Cardiac muscle cell (in vitro differentiated cells and primary cell): ENCODE measurements around the gene ARHGEF16. TPM values are rescaled to one million over a fixed set of nuclear protein-coding genes. Genes with fewer than 3 reads are reported as not detected.

Experiments
- DNase-seq, 2 donors: peaks; one replicate each; pipeline versions ENCODE4 v3.0.0 to v3.0.0-alpha.2; 2010 to 2017; ENCODE audit warnings: low read depth in 1 of 2, low spot score in 1 of 2
- H3K27ac ChIP-seq: fragments of 200-600 bp; sonication (generic); 2 replicates; pipeline ENCODE4 v1.5.1; 2016
- H3K27me3 ChIP-seq: fragments of 200-600 bp; sonication (generic); 2 replicates; pipeline ENCODE4 v1.6.0; 2016; ENCODE audit warnings: control low read depth
- H3K36me3 ChIP-seq: fragments of 200-600 bp; sonication (generic); 2 replicates; pipeline ENCODE4 v1.5.1; 2016; ENCODE audit warnings: control low read depth
- H3K4me1 ChIP-seq: fragments of 200-600 bp; sonication (generic); 2 replicates; pipeline ENCODE4 v1.8.1; 2017; ENCODE audit warnings: low read depth, mild to moderate bottlenecking, mixed run types
- H3K4me3 ChIP-seq: fragments of 200-600 bp; sonication (generic); 2 replicates; pipeline ENCODE4 v1.5.1; 2016; ENCODE audit warnings: mild to moderate bottlenecking
- H3K9me3 ChIP-seq: fragments of 200-600 bp; sonication (generic); 2 replicates; pipeline ENCODE4 v1.5.1; 2017; ENCODE audit warnings: low read depth, mild to moderate bottlenecking, control low read depth
- polyA plus RNA-seq: library from polyadenylated mRNA; unstranded; fragments of >200 nt; fragmentation: Nextera tagmentation; extraction: Ambion mirVana; gene quantifications from 2 replicates; pipeline ENCODE4 v1.2.1, GENCODE V29; 2016
- total RNA-seq: library from RNA; depleted of rRNA; stranded (reverse); fragments of >200 nt; gene quantifications from 2 replicates; pipeline ENCODE4 v1.2.3, GENCODE V29; 2016
- TF ChIP-seq, protein P1 (sequence below): IDR thresholded peaks from 2 replicates; pipeline ENCODE4 v1.5.1; 2012; ENCODE audit warnings: low read depth, mild to moderate bottlenecking, low read length

ARHGEF16 gene
- total and polyA plus RNA-seq, 2 experiments from 2014 or later = 6.0 to 11.8 TPM

GRCh38 chr1:3473381-3473844 lies 18.9 kb downstream of the ARHGEF16 start:
- H3K27me3 ChIP-seq = no peaks in the 10 kb centered on the region
- TF ChIP-seq, protein P1, sequence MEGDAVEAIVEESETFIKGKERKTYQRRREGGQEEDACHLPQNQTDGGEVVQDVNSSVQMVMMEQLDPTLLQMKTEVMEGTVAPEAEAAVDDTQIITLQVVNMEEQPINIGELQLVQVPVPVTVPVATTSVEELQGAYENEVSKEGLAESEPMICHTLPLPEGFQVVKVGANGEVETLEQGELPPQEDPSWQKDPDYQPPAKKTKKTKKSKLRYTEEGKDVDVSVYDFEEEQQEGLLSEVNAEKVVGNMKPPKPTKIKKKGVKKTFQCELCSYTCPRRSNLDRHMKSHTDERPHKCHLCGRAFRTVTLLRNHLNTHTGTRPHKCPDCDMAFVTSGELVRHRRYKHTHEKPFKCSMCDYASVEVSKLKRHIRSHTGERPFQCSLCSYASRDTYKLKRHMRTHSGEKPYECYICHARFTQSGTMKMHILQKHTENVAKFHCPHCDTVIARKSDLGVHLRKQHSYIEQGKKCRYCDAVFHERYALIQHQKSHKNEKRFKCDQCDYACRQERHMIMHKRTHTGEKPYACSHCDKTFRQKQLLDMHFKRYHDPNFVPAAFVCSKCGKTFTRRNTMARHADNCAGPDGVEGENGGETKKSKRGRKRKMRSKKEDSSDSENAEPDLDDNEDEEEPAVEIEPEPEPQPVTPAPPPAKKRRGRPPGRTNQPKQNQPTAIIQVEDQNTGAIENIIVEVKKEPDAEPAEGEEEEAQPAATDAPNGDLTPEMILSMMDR = no peak
- peak in 1 of 2 donors; percentile 87 for DNase-seq
- no peak overlapping the region for H3K4me3 ChIP-seq
- no peaks in the 10 kb centered on the region for H3K9me3 ChIP-seq
- H3K4me1 ChIP-seq = peaks cover 7% of the 10 kb centered on the region
- H3K27ac ChIP-seq = no peak overlapping the region
- H3K36me3 ChIP-seq = no peaks in the 10 kb centered on the region

- TF ChIP-seq, protein P1 = no peak
- H3K36me3 ChIP-seq = no peaks in the 10 kb centered on the region
- no peaks in the 10 kb centered on the region for H3K27me3 ChIP-seq
Observed at GRCh38 chr1:3474016-3474415, 19.6 kb downstream of the ARHGEF16 start.

GRCh38 chr1:3474421-3474820 lies 20.0 kb downstream of the ARHGEF16 start:
- no peak overlapping the region for H3K4me3 ChIP-seq
- no peaks in the 10 kb centered on the region for H3K27me3 ChIP-seq
- TF ChIP-seq, protein P1 = no peak
- no peak for DNase-seq
- H3K27ac ChIP-seq = no peak overlapping the region
- H3K4me1 ChIP-seq = peaks cover 7% of the 10 kb centered on the region
- H3K9me3 ChIP-seq = no peaks in the 10 kb centered on the region
- no peaks in the 10 kb centered on the region for H3K36me3 ChIP-seq

More at GRCh38 chr1:3474016-3474415, 19.6 kb downstream of the ARHGEF16 start:
- DNase-seq = no peak
- no peak overlapping the region for H3K27ac ChIP-seq
- H3K4me3 ChIP-seq = no peak overlapping the region
- peaks cover 7% of the 10 kb centered on the region for H3K4me1 ChIP-seq
- no peaks in the 10 kb centered on the region for H3K9me3 ChIP-seq

DNA sequence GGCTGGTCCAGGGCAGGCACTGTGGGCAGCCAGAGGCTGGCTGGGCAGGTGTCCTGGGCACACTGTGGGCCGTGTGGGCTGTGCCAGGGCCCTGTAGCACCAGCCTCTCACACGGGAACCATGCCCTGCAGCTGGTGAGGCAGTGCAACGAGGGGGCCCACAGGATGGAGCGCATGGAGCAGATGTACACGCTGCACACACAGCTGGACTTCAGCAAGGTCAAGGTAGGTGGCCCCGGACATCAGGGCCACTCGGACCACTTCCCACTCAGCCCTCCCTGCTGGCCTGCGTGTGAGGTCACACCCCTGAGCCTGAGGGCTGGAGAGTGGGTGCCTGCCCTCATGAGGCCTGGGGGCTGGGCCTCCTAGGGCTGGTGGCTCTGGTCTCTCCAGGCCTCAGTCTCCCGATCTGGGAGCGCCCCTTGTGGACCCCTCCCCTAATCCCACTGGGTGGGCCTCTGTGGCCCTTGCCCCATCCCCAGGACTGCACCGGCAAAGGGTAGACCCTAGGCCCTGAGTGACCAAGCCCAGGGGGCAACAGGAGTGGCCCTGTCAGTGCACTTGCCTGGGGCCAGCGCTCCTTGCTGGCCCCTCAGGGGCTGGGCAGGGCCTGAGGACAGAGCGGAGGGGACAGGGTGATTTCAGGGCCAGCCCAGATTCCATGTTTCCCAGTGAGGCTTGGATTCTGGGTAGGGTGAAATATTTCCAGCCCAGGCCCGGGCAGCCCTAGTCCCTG lies 21.5 kb downstream of the ARHGEF16 start:
- no peaks in the 10 kb centered on the region for H3K9me3 ChIP-seq
- H3K36me3 ChIP-seq = no peaks in the 10 kb centered on the region
- no peaks in the 10 kb centered on the region for H3K27me3 ChIP-seq
- TF ChIP-seq, protein P1 = no peak
- DNase-seq = no peak
- H3K4me1 ChIP-seq = peaks cover 7% of the 10 kb centered on the region
- no peak overlapping the region for H3K27ac ChIP-seq
- H3K4me3 ChIP-seq = no peak overlapping the region

DNA sequence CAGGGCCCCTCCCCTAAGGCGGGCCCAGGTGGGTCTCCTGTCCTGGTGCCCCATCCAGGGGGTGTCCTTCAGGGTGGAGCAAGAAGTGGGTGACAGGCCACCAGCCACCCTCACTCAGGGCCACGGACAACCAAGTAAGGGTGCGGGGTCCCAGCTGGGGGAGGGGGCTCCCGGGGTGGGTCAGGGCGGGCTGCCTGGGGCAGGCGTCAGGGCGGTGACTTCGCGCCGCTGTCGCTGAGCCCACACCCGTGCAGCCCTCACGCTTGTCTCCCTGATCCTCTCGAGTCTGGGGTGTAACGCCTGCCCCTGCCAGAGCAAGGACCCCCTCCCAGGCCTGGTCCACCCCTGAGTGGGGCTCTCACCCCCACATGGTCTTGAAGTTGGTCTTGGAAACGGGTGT lies 22.2 kb downstream of the ARHGEF16 start:
- no peaks in the 10 kb centered on the region for H3K27me3 ChIP-seq
- H3K36me3 ChIP-seq = no peaks in the 10 kb centered on the region
- H3K4me1 ChIP-seq = peaks cover under 1% of the 10 kb centered on the region
- TF ChIP-seq, protein P1 = no peak
- no peak overlapping the region for H3K4me3 ChIP-seq
- no peak overlapping the region for H3K27ac ChIP-seq
- DNase-seq = no peak
- no peaks in the 10 kb centered on the region for H3K9me3 ChIP-seq
